HCT116 (cell line): Measurements from ENCODE around the gene GTF3C1.

Experiments used
- SRF ChIP-seq: IDR thresholded peaks from 2 replicates; pipeline ENCODE4 v1.6.1; 2012; ENCODE audit warnings: low read depth
- TF ChIP-seq, protein P1 (sequence below), 3 experiments: fragments of 200-600 bp in 1 of 3; sonication (generic) in 1 of 3; IDR thresholded peaks in 2 of 3; conservative IDR thresholded peaks in 1 of 3; 2 replicates each; pipeline ENCODE4 v1.5.1; 2012 to 2017; ENCODE audit warnings: low read depth in 2 of 3, low read length in 2 of 3, antibody characterized with exemption in 1 of 3, borderline replicate concordance in 1 of 3, control low read depth in 1 of 3, mild to moderate bottlenecking in 1 of 3, mixed read lengths in 1 of 3, mixed run types in 1 of 3, moderate library complexity in 1 of 3; ENCODE audit not compliant: insufficient read depth in 1 of 3

DNA sequence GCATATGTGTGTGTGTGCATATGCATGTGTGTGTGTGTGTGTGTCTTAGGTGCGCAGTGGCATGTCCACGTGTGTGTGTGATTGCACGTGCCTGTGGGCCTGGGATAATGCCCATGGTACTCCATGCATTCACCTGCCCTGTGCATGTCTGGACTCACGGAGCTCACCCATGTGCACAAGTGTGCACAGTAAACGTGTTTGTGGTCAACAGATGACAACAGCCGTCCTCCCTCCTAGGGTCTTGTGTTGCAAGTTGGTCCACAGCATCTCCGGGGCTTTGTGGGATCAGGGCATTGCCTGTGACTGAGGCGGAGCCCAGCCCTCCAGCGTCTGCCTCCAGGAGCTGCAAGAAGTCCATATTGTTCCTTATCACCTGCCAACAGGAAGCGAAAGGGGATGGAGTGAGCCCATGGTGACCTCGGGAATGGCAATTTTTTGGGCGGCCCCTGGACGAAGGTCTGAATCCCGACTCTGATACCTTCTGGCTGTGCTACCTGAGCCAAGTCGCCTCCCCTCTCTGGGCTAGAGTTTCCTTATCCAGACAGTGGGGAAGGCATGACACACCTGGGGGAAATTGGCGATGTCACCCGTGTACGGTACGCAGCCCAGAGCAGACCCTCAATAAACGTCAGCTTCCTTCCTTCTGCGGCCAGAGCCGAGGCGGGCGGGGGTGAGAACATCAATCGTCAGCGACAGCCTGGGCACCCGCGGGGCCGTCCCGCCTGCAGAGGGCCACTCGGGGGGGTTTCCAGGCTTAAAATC is 100.1 kb downstream of the GTF3C1 start:
- no peak for TF ChIP-seq SRF
- TF ChIP-seq, protein P1, sequence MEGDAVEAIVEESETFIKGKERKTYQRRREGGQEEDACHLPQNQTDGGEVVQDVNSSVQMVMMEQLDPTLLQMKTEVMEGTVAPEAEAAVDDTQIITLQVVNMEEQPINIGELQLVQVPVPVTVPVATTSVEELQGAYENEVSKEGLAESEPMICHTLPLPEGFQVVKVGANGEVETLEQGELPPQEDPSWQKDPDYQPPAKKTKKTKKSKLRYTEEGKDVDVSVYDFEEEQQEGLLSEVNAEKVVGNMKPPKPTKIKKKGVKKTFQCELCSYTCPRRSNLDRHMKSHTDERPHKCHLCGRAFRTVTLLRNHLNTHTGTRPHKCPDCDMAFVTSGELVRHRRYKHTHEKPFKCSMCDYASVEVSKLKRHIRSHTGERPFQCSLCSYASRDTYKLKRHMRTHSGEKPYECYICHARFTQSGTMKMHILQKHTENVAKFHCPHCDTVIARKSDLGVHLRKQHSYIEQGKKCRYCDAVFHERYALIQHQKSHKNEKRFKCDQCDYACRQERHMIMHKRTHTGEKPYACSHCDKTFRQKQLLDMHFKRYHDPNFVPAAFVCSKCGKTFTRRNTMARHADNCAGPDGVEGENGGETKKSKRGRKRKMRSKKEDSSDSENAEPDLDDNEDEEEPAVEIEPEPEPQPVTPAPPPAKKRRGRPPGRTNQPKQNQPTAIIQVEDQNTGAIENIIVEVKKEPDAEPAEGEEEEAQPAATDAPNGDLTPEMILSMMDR (IDR thresholded peaks at IDR 0.05 in 2 of 3, conservative IDR thresholded peaks at IDR 0.05 in 1 of 3; ENCODE audit: borderline replicate concordance in 1 of 3, insufficient read depth in 1 of 3, low read depth in 2 of 3, low read length in 2 of 3) = no peak
